GM18870 (cell line): Measurements from ENCODE around the gene AP1G2.

Experiments
- ATAC-seq: cut with Tn5 transposase; IDR thresholded peaks from one replicate; pipeline ENCODE4 v1.9.1; 2021; ENCODE audit warnings: moderate library complexity; ENCODE audit not compliant: unreplicated experiment

AP1G2 gene

GRCh38 chr14:23572524-23572828 is 4.9 kb upstream of the AP1G2 start:
- ATAC-seq: no peak

GRCh38 chr14:23571701-23572523 is 4.3 kb upstream of the AP1G2 start:
- no peak for ATAC-seq

- ATAC-seq: no peak
These were observed 3.4 kb upstream of the AP1G2 start for GRCh38 chr14:23570806-23571483.

- ATAC-seq: no peak
These were observed 2.0 kb upstream of the AP1G2 start for GRCh38 chr14:23569443-23570151.

- no peak for ATAC-seq
These were observed 1.2 kb upstream of the AP1G2 start for GRCh38 chr14:23568600-23569331.

- ATAC-seq: no peak
These were observed 519 bp upstream of the AP1G2 start for GRCh38 chr14:23568021-23568599.

GRCh38 chr14:23566778-23567185 is 809 bp downstream of the AP1G2 start:
- ATAC-seq: no peak

GRCh38 chr14:23566112-23566777 is 1.3 kb downstream of the AP1G2 start:
- ATAC-seq: no peak

- no peak for ATAC-seq
These were observed 2.0 kb downstream of the AP1G2 start for GRCh38 chr14:23565626-23566025.

- no peak for ATAC-seq
These were observed 2.7 kb downstream of the AP1G2 start for GRCh38 chr14:23564876-23565275.

- no peak for ATAC-seq
These were observed 3.3 kb downstream of the AP1G2 start for GRCh38 chr14:23564181-23564812.

GRCh38 chr14:23563473-23564180 is 4.0 kb downstream of the AP1G2 start:
- no peak for ATAC-seq

- no peak for ATAC-seq
These were observed 4.6 kb downstream of the AP1G2 start for GRCh38 chr14:23562822-23563472.

GRCh38 chr14:23561873-23562821 is 5.4 kb downstream of the AP1G2 start:
- no peak for ATAC-seq

- ATAC-seq: no peak
These were observed 6.3 kb downstream of the AP1G2 start for GRCh38 chr14:23561259-23561658.

GRCh38 chr14:23559926-23560520 is 7.6 kb downstream of the AP1G2 start:
- no peak for ATAC-seq
